ENCODE data around the gene TBC1D9. TPM values are rescaled to one million over a fixed set of nuclear protein-coding genes. Genes with fewer than 3 reads are reported as not detected.

The TBC1D9 gene
- total RNA-seq, 1 donor from 2014 or later = 20.3 TPM

- no peak overlapping the region for H3K4me3 ChIP-seq (ENCODE audit: low read depth, low read length)
- peak; percentile 40 for DNase-seq (ENCODE audit: low read depth)
- TF ChIP-seq CTCF (conservative IDR thresholded peaks at IDR 0.05; ENCODE audit: low read depth, low read length) = peak; percentile 58
Measured at GRCh38 chr4:140743194-140743931, 12.8 kb downstream of the TBC1D9 start.

GRCh38 chr4:140742838-140743193 is 13.4 kb downstream of the TBC1D9 start:
- TF ChIP-seq CTCF (conservative IDR thresholded peaks at IDR 0.05; ENCODE audit: low read depth, low read length) = no peak
- no peak overlapping the region for H3K4me3 ChIP-seq (ENCODE audit: low read depth, low read length)
- no peak for DNase-seq (ENCODE audit: low read depth)

- no peak overlapping the region for H3K4me3 ChIP-seq (ENCODE audit: low read depth, low read length)
- no peak for TF ChIP-seq CTCF (conservative IDR thresholded peaks at IDR 0.05; ENCODE audit: low read depth, low read length)
- DNase-seq (ENCODE audit: low read depth) = no peak
Measured at GRCh38 chr4:140740906-140741670, 15.1 kb downstream of the TBC1D9 start.

GRCh38 chr4:140740422-140740821 is 15.8 kb downstream of the TBC1D9 start:
- DNase-seq (ENCODE audit: low read depth) = no peak
- no peak overlapping the region for H3K4me3 ChIP-seq (ENCODE audit: low read depth, low read length)
- no peak for TF ChIP-seq CTCF (conservative IDR thresholded peaks at IDR 0.05; ENCODE audit: low read depth, low read length)

GRCh38 chr4:140739971-140740370 is 16.2 kb downstream of the TBC1D9 start:
- no peak for TF ChIP-seq CTCF (conservative IDR thresholded peaks at IDR 0.05; ENCODE audit: low read depth, low read length)
- DNase-seq (ENCODE audit: low read depth) = peak; percentile 59
- H3K4me3 ChIP-seq (ENCODE audit: low read depth, low read length) = no peak overlapping the region

GRCh38 chr4:140738139-140738538 is 18.0 kb downstream of the TBC1D9 start:
- DNase-seq (ENCODE audit: low read depth) = no peak
- no peak for TF ChIP-seq CTCF (conservative IDR thresholded peaks at IDR 0.05; ENCODE audit: low read depth, low read length)

More at GRCh38 chr4:140738139-140738538, 18.0 kb downstream of the TBC1D9 start:
- H3K4me3 ChIP-seq (ENCODE audit: low read depth, low read length) = no peak overlapping the region

Measured in epithelial cell of proximal tubule (primary cell).